ENCODE results near the gene PPT2.

- no peak for TF ChIP-seq CTCF (conservative IDR thresholded peaks at IDR 0.05; ENCODE audit: low read depth in 2 of 2)
- TF ChIP-seq REST (IDR thresholded peaks at IDR 0.05; ENCODE audit: unreplicated experiment): no peak
- TF ChIP-seq EZH2phosphoT487 (IDR thresholded peaks at IDR 0.05; ENCODE audit: unreplicated experiment): no peak
These were observed 42.2 kb downstream of the PPT2 start for GRCh38 chr6:32195902-32196681.

Measured in GM23338 (cell line).